ENCODE results near the gene SIGLEC7.
A peak's percentile ranks its signal among the peaks of the same experiment; 100 is the strongest.

SIGLEC7 gene

GRCh38 chr19:51119101-51119500, 23.0 kb upstream of the SIGLEC7 start:
- DNase-seq (ENCODE audit: low read depth): no peak

- DNase-seq (ENCODE audit: low read depth): no peak
These were observed 22.5 kb upstream of the SIGLEC7 start for GRCh38 chr19:51119611-51120010.

GRCh38 chr19:51120160-51120559, 21.9 kb upstream of the SIGLEC7 start:
- no peak for DNase-seq (ENCODE audit: low read depth)

GRCh38 chr19:51121257-51121656, 20.8 kb upstream of the SIGLEC7 start:
- DNase-seq (ENCODE audit: low read depth): no peak

- DNase-seq (ENCODE audit: low read depth): no peak
These were observed 19.8 kb upstream of the SIGLEC7 start for GRCh38 chr19:51122112-51122981.

GRCh38 chr19:51123381-51123800, 18.7 kb upstream of the SIGLEC7 start:
- no peak for DNase-seq (ENCODE audit: low read depth)

GRCh38 chr19:51123802-51124201, 18.3 kb upstream of the SIGLEC7 start:
- no peak for DNase-seq (ENCODE audit: low read depth)

GRCh38 chr19:51124216-51124615, 17.9 kb upstream of the SIGLEC7 start:
- DNase-seq (ENCODE audit: low read depth): no peak

GRCh38 chr19:51124729-51125128, 17.4 kb upstream of the SIGLEC7 start, which contains the start of gene SIGLEC9:
TSS of gene SIGLEC9 (plus strand) at chr19:51124906. CDS start at chr19:51124975, 69 bp downstream.
- no peak for DNase-seq (ENCODE audit: low read depth)

GRCh38 chr19:51125421-51126075, 16.6 kb upstream of the SIGLEC7 start:
- no peak for DNase-seq (ENCODE audit: low read depth)

- no peak for DNase-seq (ENCODE audit: low read depth)
These were observed 15.1 kb upstream of the SIGLEC7 start for GRCh38 chr19:51127032-51127431.

GRCh38 chr19:51127755-51128154, 14.3 kb upstream of the SIGLEC7 start:
- peak; percentile 26 for DNase-seq (ENCODE audit: low read depth)

GRCh38 chr19:51128227-51128626, 13.9 kb upstream of the SIGLEC7 start:
- DNase-seq (ENCODE audit: low read depth): no peak

GRCh38 chr19:51129716-51130115, 12.4 kb upstream of the SIGLEC7 start:
- no peak for DNase-seq (ENCODE audit: low read depth)

- peak; percentile 68 for DNase-seq (ENCODE audit: low read depth)
These were observed 10.1 kb upstream of the SIGLEC7 start for GRCh38 chr19:51131780-51132680.

- no peak for DNase-seq (ENCODE audit: low read depth)
These were observed 7.1 kb upstream of the SIGLEC7 start for GRCh38 chr19:51135004-51135403.

GRCh38 chr19:51135986-51136762, 5.9 kb upstream of the SIGLEC7 start:
- DNase-seq (ENCODE audit: low read depth): no peak

GRCh38 chr19:51136851-51137551, 5.1 kb upstream of the SIGLEC7 start:
- no peak for DNase-seq (ENCODE audit: low read depth)

- no peak for DNase-seq (ENCODE audit: low read depth)
These were observed 4.2 kb upstream of the SIGLEC7 start for GRCh38 chr19:51137792-51138425.

- DNase-seq (ENCODE audit: low read depth): no peak
These were observed 3.5 kb upstream of the SIGLEC7 start for GRCh38 chr19:51138549-51138979.

All from iris pigment epithelial cell (primary cell).